Left ventricle myocardium inferior (tissue), 1 donor: ENCODE measurements around the gene TMPRSS11F. TPM values are rescaled to one million over a fixed set of nuclear protein-coding genes. Genes with fewer than 3 reads are reported as not detected.
"Not testable (repeated sequence)": the region's sequence is repeated elsewhere in the genome, so short reads cannot be mapped to it uniquely, and the experiment has no call there.

Experiments used
- DNase-seq: peaks from one replicate; pipeline ENCODE4 v3.0.0-alpha.2; 2020
- H3K27ac ChIP-seq: fragments of 200-600 bp; replicated peaks from 2 replicates; pipeline ENCODE4 v1.8.0; 2021
- H3K27me3 ChIP-seq: fragments of 200-600 bp; 2 replicates; pipeline ENCODE4 v1.8.0; 2021; ENCODE audit warnings: low read depth
- H3K36me3 ChIP-seq: fragments of 200-600 bp; 2 replicates; pipeline ENCODE4 v1.8.0; 2021
- H3K4me1 ChIP-seq: fragments of 200-600 bp; 2 replicates; pipeline ENCODE4 v1.8.0; 2021
- H3K4me3 ChIP-seq: fragments of 200-600 bp; 2 replicates; pipeline ENCODE4 v1.8.0; 2021; ENCODE audit warnings: mild to moderate bottlenecking, moderate library complexity
- H3K9me3 ChIP-seq: fragments of 200-600 bp; replicated peaks from 2 replicates; pipeline ENCODE4 v1.8.0; 2021
- intact Hi-C: fragments of 100-400 bp; cut with micrococcal nuclease; formaldehyde crosslinking; loops from one replicate; pipeline ENCODE4 v1.11.0; 2022
- long read RNA-seq: library from polyadenylated mRNA; unstranded; transcript quantifications from one replicate; pipeline ENCODE4 v2.0.0, GENCODE V29; 2021
- total RNA-seq: library from RNA; stranded (reverse); fragmentation: NEBNext Ultra II Directional; extraction: Animal tissue kit (Norgen Biotek cat#: 25700); gene quantifications from one replicate; pipeline ENCODE4 v1.2.1, GENCODE V29; 2021
- TF ChIP-seq, protein P1 (sequence below): fragments of 200-600 bp; IDR thresholded peaks from 2 replicates; pipeline ENCODE4 v1.8.0; 2021; ENCODE audit warnings: antibody characterized with exemption, mild to moderate bottlenecking, borderline replicate concordance
- donor health status: DM: no; HTN: yes; CAD: no; lungs with severe emphysema.

Gene TMPRSS11F
- not detected for total RNA-seq
- long read RNA-seq: 0 reads

DNA sequence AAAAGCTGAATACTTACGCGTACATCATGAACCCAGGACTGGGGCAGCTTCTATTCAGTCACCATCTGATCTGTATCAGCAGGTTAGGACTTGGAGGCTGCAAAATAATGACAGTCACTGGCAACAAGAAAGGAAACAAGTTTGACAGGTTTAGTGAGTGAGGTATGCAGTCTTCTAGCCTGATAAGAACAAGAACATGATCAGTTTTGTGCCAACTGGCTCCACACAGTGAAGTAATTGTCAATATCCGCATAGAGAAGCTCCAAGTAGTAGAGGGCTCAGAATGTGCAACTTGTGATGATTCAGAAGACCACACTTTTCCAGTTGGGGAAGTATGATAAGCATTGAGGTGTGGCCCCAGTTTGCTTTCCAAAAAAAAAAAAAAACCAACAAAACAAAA lies at the start of gene TMPRSS11F:
TSS of gene TMPRSS11F (minus strand) at position 77 of the 400 bp plus-strand sequence. CDS start at position 28, 49 bp downstream.
- Histone ChIP-seq H3K27ac (no peak within 1 kb of the TSS), H3K27me3 (no peaks in the 10 kb centered on the region), H3K9me3 (peaks cover 14% of the 10 kb centered on the region), H3K4me1 (no peaks in the 10 kb centered on the region), H3K4me3 (no peak within 1 kb of the TSS), H3K36me3 (no peaks in the 10 kb centered on the region)
- no peak for DNase-seq
- intact Hi-C loops: no loop called here
- TF ChIP-seq, protein P1, sequence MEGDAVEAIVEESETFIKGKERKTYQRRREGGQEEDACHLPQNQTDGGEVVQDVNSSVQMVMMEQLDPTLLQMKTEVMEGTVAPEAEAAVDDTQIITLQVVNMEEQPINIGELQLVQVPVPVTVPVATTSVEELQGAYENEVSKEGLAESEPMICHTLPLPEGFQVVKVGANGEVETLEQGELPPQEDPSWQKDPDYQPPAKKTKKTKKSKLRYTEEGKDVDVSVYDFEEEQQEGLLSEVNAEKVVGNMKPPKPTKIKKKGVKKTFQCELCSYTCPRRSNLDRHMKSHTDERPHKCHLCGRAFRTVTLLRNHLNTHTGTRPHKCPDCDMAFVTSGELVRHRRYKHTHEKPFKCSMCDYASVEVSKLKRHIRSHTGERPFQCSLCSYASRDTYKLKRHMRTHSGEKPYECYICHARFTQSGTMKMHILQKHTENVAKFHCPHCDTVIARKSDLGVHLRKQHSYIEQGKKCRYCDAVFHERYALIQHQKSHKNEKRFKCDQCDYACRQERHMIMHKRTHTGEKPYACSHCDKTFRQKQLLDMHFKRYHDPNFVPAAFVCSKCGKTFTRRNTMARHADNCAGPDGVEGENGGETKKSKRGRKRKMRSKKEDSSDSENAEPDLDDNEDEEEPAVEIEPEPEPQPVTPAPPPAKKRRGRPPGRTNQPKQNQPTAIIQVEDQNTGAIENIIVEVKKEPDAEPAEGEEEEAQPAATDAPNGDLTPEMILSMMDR: no peak

DNA sequence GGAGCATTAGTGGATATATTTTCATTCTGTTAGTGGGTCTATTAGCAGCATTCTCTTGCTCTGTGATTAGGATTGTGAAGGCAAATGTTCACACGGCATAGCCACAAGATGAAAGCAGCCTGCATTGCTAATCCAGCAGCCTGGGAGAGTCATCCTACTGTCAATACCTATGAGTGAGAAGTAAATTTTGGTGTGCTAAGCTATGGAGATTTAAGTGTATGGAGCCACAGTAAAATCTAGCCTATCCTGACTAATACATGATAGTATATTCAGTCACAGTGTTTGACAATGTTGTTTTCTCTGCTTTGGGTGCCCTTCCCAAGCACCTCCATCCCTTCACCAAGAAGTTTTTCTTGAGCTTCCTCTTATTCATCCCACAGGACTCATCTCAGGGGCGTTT lies 47.2 kb upstream of the TMPRSS11F start:
- H3K4me1 ChIP-seq: no peaks in the 10 kb centered on the region
- TF ChIP-seq, protein P1: no peak
- H3K9me3 ChIP-seq: no peaks in the 10 kb centered on the region
- intact Hi-C loops: no loop called here
- H3K36me3 ChIP-seq: no peaks in the 10 kb centered on the region
- no peak overlapping the region for H3K4me3 ChIP-seq
- H3K27me3 ChIP-seq: no peaks in the 10 kb centered on the region
- DNase-seq: no peak
- no peak overlapping the region for H3K27ac ChIP-seq

DNA sequence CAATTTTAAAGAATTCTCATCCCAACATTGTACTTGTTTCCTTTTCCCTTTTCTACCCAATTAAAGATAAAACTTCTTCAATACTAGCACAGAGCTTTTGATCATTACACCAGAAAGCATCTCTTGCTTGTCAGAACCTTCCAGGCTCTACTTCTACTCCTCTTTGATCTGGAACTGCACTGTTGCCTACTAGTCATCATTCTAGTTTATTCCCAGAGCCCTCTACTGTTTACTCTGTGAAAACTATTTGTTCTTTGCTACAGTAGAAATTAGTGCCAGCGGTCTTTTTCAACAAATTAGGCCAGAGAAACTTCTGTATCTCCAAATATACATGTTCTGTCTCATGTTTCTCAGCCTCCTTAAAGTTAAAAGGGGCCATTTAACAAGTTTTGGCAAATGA lies 46.8 kb upstream of the TMPRSS11F start:
- TF ChIP-seq, protein P1: no peak
- H3K9me3 ChIP-seq: no peaks in the 10 kb centered on the region
- intact Hi-C loops: no loop called here
- H3K4me3 ChIP-seq: no peak overlapping the region
- no peak for DNase-seq
- no peak overlapping the region for H3K27ac ChIP-seq
- H3K36me3 ChIP-seq: no peaks in the 10 kb centered on the region
- H3K4me1 ChIP-seq: no peaks in the 10 kb centered on the region
- no peaks in the 10 kb centered on the region for H3K27me3 ChIP-seq

DNA sequence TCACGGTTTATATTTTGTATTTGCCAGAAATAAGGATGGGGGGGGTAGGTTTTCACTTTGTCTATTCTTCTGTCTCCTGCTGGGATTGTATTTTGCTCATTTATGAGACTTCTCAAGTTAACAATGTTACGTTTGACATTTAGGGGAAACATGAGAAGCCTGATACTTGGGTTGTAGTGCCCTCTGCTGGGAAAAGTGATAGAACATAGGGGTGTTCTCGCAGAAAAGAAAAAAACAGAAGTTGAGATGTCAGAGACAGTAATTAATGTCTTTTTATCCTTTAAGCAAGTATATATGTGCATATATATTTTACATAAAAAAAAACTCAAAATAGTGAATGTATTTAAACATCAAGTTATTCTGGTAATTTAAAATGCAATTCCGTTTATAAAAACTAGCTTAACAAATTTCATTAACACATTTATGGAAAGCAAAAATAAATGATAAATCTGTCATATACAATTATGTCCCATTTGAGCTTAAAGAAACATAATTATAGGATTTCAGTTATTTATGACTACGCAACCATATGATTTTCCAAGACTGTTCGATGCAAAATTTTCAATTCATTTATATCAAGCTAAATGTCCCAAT lies 46.0 kb upstream of the TMPRSS11F start:
- intact Hi-C loops: no loop called here
- no peaks in the 10 kb centered on the region for H3K27me3 ChIP-seq
- no peak for DNase-seq
- no peaks in the 10 kb centered on the region for H3K4me1 ChIP-seq
- H3K27ac ChIP-seq: no peak overlapping the region
- no peak overlapping the region for H3K4me3 ChIP-seq
- TF ChIP-seq, protein P1: peak; percentile 54
- H3K36me3 ChIP-seq: no peaks in the 10 kb centered on the region
- no peaks in the 10 kb centered on the region for H3K9me3 ChIP-seq

DNA sequence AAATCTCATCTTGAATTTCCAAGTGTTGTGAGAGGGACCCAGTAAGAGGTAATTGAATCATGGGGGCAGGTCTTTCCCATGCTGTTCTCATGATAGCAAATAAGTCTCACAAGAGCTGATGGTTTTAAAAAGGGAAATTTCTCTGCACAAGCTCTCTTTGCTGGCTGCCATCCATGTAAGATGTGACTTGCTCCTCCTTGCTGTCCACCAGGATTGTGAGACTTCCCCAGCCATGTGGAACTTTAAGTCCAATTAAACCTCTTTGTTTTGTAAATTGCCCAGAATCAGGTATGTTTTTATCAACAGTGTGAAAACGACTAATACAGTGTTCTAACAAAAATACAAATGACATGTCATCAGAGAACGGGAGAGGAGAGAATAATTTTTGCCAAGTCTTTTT lies 44.7 kb upstream of the TMPRSS11F start:
- DNase-seq, H3K9me3 ChIP-seq, intact Hi-C loops, H3K27ac ChIP-seq, H3K4me3 ChIP-seq, H3K4me1 ChIP-seq, H3K36me3 ChIP-seq, H3K27me3 ChIP-seq: not testable (repeated sequence)

DNA sequence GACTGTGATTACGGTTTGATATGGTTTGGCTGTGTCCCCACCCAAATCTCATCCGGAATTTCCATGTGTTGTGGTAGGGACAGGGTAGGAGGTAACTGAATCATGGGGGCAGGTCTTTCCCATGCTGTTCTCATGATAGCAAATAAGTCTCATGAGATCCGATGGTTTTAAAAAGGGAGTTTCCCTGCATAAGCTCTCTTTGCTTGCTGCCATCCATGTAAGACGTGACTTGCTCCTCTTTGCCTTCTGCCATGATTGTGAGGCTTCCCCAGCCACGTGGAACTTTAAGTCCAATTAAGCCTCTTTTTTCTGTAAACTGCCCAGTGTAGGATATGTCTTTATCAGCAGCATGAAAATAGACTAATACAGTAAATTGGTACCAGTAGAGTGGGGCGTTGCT lies 42.5 kb upstream of the TMPRSS11F start:
- H3K4me3 ChIP-seq, DNase-seq, H3K27me3 ChIP-seq, H3K36me3 ChIP-seq, H3K4me1 ChIP-seq, intact Hi-C loops, H3K9me3 ChIP-seq, H3K27ac ChIP-seq: not testable (repeated sequence)
